H9 (cell line): Measurements from ENCODE around the gene PDGFRB. TPM values are rescaled to one million over a fixed set of nuclear protein-coding genes. Genes with fewer than 3 reads are reported as not detected.

Experiments used
- DNase-seq: peaks from one replicate; pipeline ENCODE4 v3.0.0-alpha.2; 2017
- H2AFZ ChIP-seq: one replicate; pipeline ENCODE4 v1.6.1; 2013; ENCODE audit warnings: mild to moderate bottlenecking, low read length, control low read depth, moderate library complexity
- H2AK5ac ChIP-seq: 2 replicates; pipeline ENCODE4 v1.6.1; 2013; ENCODE audit warnings: low read length, control low read depth, mixed read lengths; ENCODE audit not compliant: insufficient read length
- H2BK120ac ChIP-seq: one replicate; pipeline ENCODE4 v1.6.1; 2013; ENCODE audit warnings: low read depth, mild to moderate bottlenecking, low read length, control low read depth, inconsistent platforms; ENCODE audit not compliant: poor library complexity, severe bottlenecking
- H2BK12ac ChIP-seq: 2 replicates; pipeline ENCODE4 v1.6.1; 2013; ENCODE audit warnings: low read length, control low read depth, mixed read lengths, low read depth; ENCODE audit not compliant: insufficient read length
- H2BK15ac ChIP-seq: 2 replicates; pipeline ENCODE4 v1.6.1; 2013; ENCODE audit warnings: low read depth, low read length, control low read depth
- H2BK20ac ChIP-seq: one replicate; pipeline ENCODE4 v1.6.1; 2013; ENCODE audit warnings: low read depth, mild to moderate bottlenecking, low read length, control low read depth, inconsistent platforms; ENCODE audit not compliant: poor library complexity, severe bottlenecking
- H2BK5ac ChIP-seq: 2 replicates; pipeline ENCODE4 v1.6.1; 2013; ENCODE audit warnings: low read length, control low read depth, mixed read lengths; ENCODE audit not compliant: insufficient read length
- H3K14ac ChIP-seq: 2 replicates; pipeline ENCODE4 v1.6.1; 2013; ENCODE audit warnings: low read length, control low read depth; ENCODE audit not compliant: insufficient read depth
- H3K18ac ChIP-seq: 2 replicates; pipeline ENCODE4 v1.6.1; 2013; ENCODE audit warnings: low read depth, mild to moderate bottlenecking, mixed read lengths, low read length, control low read depth; ENCODE audit not compliant: insufficient read length
- H3K23ac ChIP-seq: 2 replicates; pipeline ENCODE4 v1.6.1; 2013; ENCODE audit warnings: low read length, control low read depth, mixed read lengths, low read depth; ENCODE audit not compliant: insufficient read length
- H3K23me2 ChIP-seq: 2 replicates; pipeline ENCODE4 v1.6.1; 2013; ENCODE audit warnings: low read depth, mild to moderate bottlenecking, mixed read lengths, low read length, control low read depth; ENCODE audit not compliant: insufficient read length, poor library complexity, severe bottlenecking
- H3K27ac ChIP-seq: 2 replicates; pipeline ENCODE4 v1.5.1; 2013; ENCODE audit warnings: low read length, control low read depth, mixed read lengths, low read depth; ENCODE audit not compliant: insufficient read length
- H3K27me3 ChIP-seq: 2 replicates; pipeline ENCODE4 v1.6.1; 2013; ENCODE audit warnings: low read length, control low read depth, inconsistent platforms; ENCODE audit not compliant: insufficient read depth
- H3K4ac ChIP-seq: 2 replicates; pipeline ENCODE4 v1.6.1; 2013; ENCODE audit warnings: low read depth, mild to moderate bottlenecking, control low read depth, inconsistent platforms, low read length, moderate library complexity
- H3K4me1 ChIP-seq: 2 replicates; pipeline ENCODE4 v1.6.1; 2013; ENCODE audit warnings: low read length, control low read depth, inconsistent platforms; ENCODE audit not compliant: insufficient read depth
- H3K4me2 ChIP-seq: 2 replicates; pipeline ENCODE4 v1.6.1; 2013; ENCODE audit warnings: low read length, control low read depth, mixed read lengths; ENCODE audit not compliant: insufficient read length, insufficient read depth
- H3K56ac ChIP-seq: 2 replicates; pipeline ENCODE4 v1.6.1; 2013; ENCODE audit warnings: low read depth, mild to moderate bottlenecking, mixed read lengths, low read length, control low read depth; ENCODE audit not compliant: insufficient read length
- H3K79me1 ChIP-seq: 2 replicates; pipeline ENCODE4 v1.6.1; 2013; ENCODE audit warnings: low read depth, mild to moderate bottlenecking, moderate library complexity, low read length, control low read depth, inconsistent platforms; ENCODE audit not compliant: insufficient read depth, poor library complexity, severe bottlenecking
- H3K79me2 ChIP-seq: 2 replicates; pipeline ENCODE4 v1.6.1; 2013; ENCODE audit warnings: low read length, control low read depth, inconsistent platforms; ENCODE audit not compliant: insufficient read depth
- H3K9ac ChIP-seq: 2 replicates; pipeline ENCODE4 v1.6.1; 2013; ENCODE audit warnings: low read length, control low read depth, mixed read lengths; ENCODE audit not compliant: insufficient read length; ENCODE audit errors: extremely low read depth
- H3K9me3 ChIP-seq: one replicate; pipeline ENCODE4 v1.6.1; 2013; ENCODE audit warnings: low read depth, low read length, inconsistent platforms; ENCODE audit not compliant: control insufficient read depth
- H3T11ph ChIP-seq: one replicate; pipeline ENCODE4 v1.6.1; 2013; ENCODE audit warnings: mild to moderate bottlenecking, low read length, control low read depth, inconsistent platforms
- H4K20me1 ChIP-seq: one replicate; pipeline ENCODE4 v1.6.1; 2013; ENCODE audit not compliant: control insufficient read depth, insufficient read length, insufficient read depth
- H4K5ac ChIP-seq: 2 replicates; pipeline ENCODE4 v1.6.1; 2013; ENCODE audit warnings: low read depth, mild to moderate bottlenecking, mixed read lengths, low read length, control low read depth; ENCODE audit not compliant: insufficient read length
- H4K8ac ChIP-seq: replicated peaks from 2 replicates; pipeline ENCODE4 v1.6.1; 2013; ENCODE audit warnings: low read length, control low read depth, mixed read lengths, low read depth; ENCODE audit not compliant: insufficient read length
- H4K91ac ChIP-seq: 2 replicates; pipeline ENCODE4 v1.6.1; 2013; ENCODE audit warnings: low read depth, mild to moderate bottlenecking, moderate library complexity, mixed read lengths, low read length, control low read depth; ENCODE audit not compliant: insufficient read length
- H3K27ac Mint-ChIP-seq, 3 experiments: 2 replicates in 2 of 3; 3 replicates in 1 of 3; pipeline ENCODE4 v1.8.0; 2020 to 2021; ENCODE audit warnings: mixed read lengths in 3 of 3, mild to moderate bottlenecking in 1 of 3, moderate library complexity in 1 of 3
- H3K27me3 Mint-ChIP-seq: 2 replicates; pipeline ENCODE4 v1.8.0; 2021; ENCODE audit warnings: low read depth, mild to moderate bottlenecking, moderate library complexity, mixed read lengths
- H3K36me3 Mint-ChIP-seq, 3 experiments: 2 replicates in 2 of 3; 3 replicates in 1 of 3; pipeline ENCODE4 v1.8.0; 2020 to 2021; ENCODE audit warnings: low read depth in 3 of 3, mixed read lengths in 3 of 3; ENCODE audit not compliant: insufficient read depth in 1 of 3
- H3K4me1 Mint-ChIP-seq, 2 experiments: 2 replicates each; pipeline ENCODE4 v1.8.0; 2020; ENCODE audit warnings: mixed read lengths in 2 of 2
- H3K4me3 Mint-ChIP-seq, 2 experiments: 2 replicates in 1 of 2; 3 replicates in 1 of 2; pipeline ENCODE4 v1.8.0; 2020 to 2021; ENCODE audit warnings: mild to moderate bottlenecking in 2 of 2, mixed read lengths in 2 of 2, moderate library complexity in 1 of 2
- H3K9me3 Mint-ChIP-seq, 2 experiments: 2 replicates in 1 of 2; 3 replicates in 1 of 2; pipeline ENCODE4 v1.8.0; 2020; ENCODE audit warnings: mild to moderate bottlenecking in 2 of 2, mixed read lengths in 2 of 2, moderate library complexity in 1 of 2
- WGBS: extraction: QIAGEN DNeasy Blood & Tissue Kit; methylation state at CpG from one replicate; pipeline ENCODE4 v1.1.7; 2013; ENCODE audit warnings: missing lambda C conversion rate, low lambda C conversion rate, mixed read lengths; ENCODE audit not compliant: insufficient read length; ENCODE audit errors: extremely low coverage; 5-methylcytosine and 5-hydroxymethylcytosine counted together
- total RNA-seq: library from RNA; stranded (reverse); gene quantifications from 2 replicates; pipeline ENCODE4 v1.2.1, GENCODE V29; 2021
- TF ChIP-seq, protein P1 (sequence below): fragments of 200-600 bp; sonication (generic); conservative IDR thresholded peaks from 3 replicates; pipeline ENCODE4 v1.8.0; 2021; ENCODE audit warnings: antibody characterized with exemption, mild to moderate bottlenecking

PDGFRB gene
- total RNA-seq, 1 experiment from 2014 or later = 2.2 TPM

- Histone ChIP-seq H2AFZ (no peak overlapping the region), H3K56ac (no peak overlapping the region), H3K14ac (no peak overlapping the region), H3T11ph (no peak overlapping the region), H3K9me3 (no peaks in the 10 kb centered on the region), H2BK15ac (no peak overlapping the region), H3K9ac (no peak overlapping the region), H3K27ac (no peak overlapping the region), H4K20me1 (no peaks in the 10 kb centered on the region), H2AK5ac (no peak overlapping the region), H3K23ac (no peak overlapping the region), H4K5ac (no peak overlapping the region), H3K18ac (no peak overlapping the region), H3K23me2 (no peaks in the 10 kb centered on the region), H3K4me1 (peaks cover 13% of the 10 kb centered on the region; the same call in 1 of the 2 replicates), H3K79me2 (no peaks in the 10 kb centered on the region), H3K4ac (no peak overlapping the region), H2BK120ac (no peak overlapping the region), H3K79me1 (no peaks in the 10 kb centered on the region), H2BK12ac (no peak overlapping the region), H4K91ac (no peak overlapping the region), H4K8ac (no peak overlapping the region), H2BK5ac (no peak overlapping the region), H2BK20ac (no peak overlapping the region), H3K27me3 (no peaks in the 10 kb centered on the region), H3K4me2 (no peak overlapping the region)
- DNase-seq = no peak
- no peaks in the 10 kb centered on the region for H3K36me3 Mint-ChIP-seq
- no peak overlapping the region for H3K4me3 Mint-ChIP-seq
- H3K4me1 Mint-ChIP-seq = peaks cover 43 to 60% of the 10 kb centered on the region in 2 experiments
- H3K27me3 Mint-ChIP-seq = peaks cover 7% of the 10 kb centered on the region
- H3K9me3 Mint-ChIP-seq = no peaks in the 10 kb centered on the region
- H3K27ac Mint-ChIP-seq = no peak overlapping the region
- no CpG with 5 or more reads among the region's 4 CpGs for WGBS
- TF ChIP-seq, protein P1, sequence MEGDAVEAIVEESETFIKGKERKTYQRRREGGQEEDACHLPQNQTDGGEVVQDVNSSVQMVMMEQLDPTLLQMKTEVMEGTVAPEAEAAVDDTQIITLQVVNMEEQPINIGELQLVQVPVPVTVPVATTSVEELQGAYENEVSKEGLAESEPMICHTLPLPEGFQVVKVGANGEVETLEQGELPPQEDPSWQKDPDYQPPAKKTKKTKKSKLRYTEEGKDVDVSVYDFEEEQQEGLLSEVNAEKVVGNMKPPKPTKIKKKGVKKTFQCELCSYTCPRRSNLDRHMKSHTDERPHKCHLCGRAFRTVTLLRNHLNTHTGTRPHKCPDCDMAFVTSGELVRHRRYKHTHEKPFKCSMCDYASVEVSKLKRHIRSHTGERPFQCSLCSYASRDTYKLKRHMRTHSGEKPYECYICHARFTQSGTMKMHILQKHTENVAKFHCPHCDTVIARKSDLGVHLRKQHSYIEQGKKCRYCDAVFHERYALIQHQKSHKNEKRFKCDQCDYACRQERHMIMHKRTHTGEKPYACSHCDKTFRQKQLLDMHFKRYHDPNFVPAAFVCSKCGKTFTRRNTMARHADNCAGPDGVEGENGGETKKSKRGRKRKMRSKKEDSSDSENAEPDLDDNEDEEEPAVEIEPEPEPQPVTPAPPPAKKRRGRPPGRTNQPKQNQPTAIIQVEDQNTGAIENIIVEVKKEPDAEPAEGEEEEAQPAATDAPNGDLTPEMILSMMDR = no peak
These were observed 12.7 kb downstream of the PDGFRB start for GRCh38 chr5:150142959-150143349.
